Neural crest cell (in vitro differentiated cells): ENCODE measurements around the gene MGMT. TPM values are rescaled to one million over a fixed set of nuclear protein-coding genes. Genes with fewer than 3 reads are reported as not detected.

Experiments used
- DNase-seq: peaks from one replicate; pipeline ENCODE4 v3.0.0; 2021; ENCODE audit warnings: low read depth, mixed read lengths, low spot score
- H3K27ac Mint-ChIP-seq: one replicate; pipeline ENCODE4 v1.8.0; 2021; ENCODE audit warnings: mild to moderate bottlenecking, mixed read lengths; ENCODE audit not compliant: unreplicated experiment
- H3K27me3 Mint-ChIP-seq: 2 replicates; pipeline ENCODE4 v1.8.0; 2021; ENCODE audit warnings: low read depth, mild to moderate bottlenecking, mixed read lengths
- H3K36me3 Mint-ChIP-seq: 2 replicates; pipeline ENCODE4 v1.8.0; 2021; ENCODE audit warnings: low read depth, mild to moderate bottlenecking, mixed read lengths
- H3K4me1 Mint-ChIP-seq: 2 replicates; pipeline ENCODE4 v1.8.0; 2021; ENCODE audit warnings: mixed read lengths
- H3K4me3 Mint-ChIP-seq: one replicate; pipeline ENCODE4 v1.8.0; 2021; ENCODE audit warnings: mild to moderate bottlenecking, mixed read lengths
- H3K9me3 Mint-ChIP-seq: 2 replicates; pipeline ENCODE4 v1.8.0; 2021; ENCODE audit warnings: mixed read lengths
- total RNA-seq: library from RNA; stranded (reverse); gene quantifications from 2 replicates; pipeline ENCODE4 v1.2.1, GENCODE V29; 2021
- TF ChIP-seq, protein P1 (sequence below): fragments of 200-600 bp; sonication (generic); conservative IDR thresholded peaks from 2 replicates; pipeline ENCODE4 v1.5.0; 2021; ENCODE audit warnings: antibody characterized with exemption, mild to moderate bottlenecking

MGMT gene
- total RNA-seq, 1 donor from 2014 or later = 15.8 TPM

DNA sequence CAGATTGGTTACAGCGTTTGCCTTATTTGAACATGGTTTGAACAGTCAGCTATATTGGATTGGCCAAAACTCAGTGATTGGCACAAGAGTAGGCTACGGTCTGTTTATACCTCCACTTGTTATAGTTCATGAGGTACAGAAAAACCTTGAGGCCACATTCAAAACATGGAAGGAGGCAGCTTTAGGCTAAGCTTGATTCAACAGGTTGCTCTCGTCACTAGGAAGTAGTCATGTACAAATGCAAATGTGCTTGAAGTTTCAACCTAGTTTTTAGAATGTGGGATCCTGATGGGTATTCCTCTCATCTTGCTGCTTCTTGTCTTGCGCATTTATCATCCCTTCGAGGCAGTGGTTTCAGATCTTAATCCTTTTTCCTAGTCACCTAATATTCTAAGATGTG is 132.1 kb downstream of the MGMT start:
- H3K27ac Mint-ChIP-seq = no peak overlapping the region
- peaks cover 2% of the 10 kb centered on the region for H3K9me3 Mint-ChIP-seq
- TF ChIP-seq, protein P1, sequence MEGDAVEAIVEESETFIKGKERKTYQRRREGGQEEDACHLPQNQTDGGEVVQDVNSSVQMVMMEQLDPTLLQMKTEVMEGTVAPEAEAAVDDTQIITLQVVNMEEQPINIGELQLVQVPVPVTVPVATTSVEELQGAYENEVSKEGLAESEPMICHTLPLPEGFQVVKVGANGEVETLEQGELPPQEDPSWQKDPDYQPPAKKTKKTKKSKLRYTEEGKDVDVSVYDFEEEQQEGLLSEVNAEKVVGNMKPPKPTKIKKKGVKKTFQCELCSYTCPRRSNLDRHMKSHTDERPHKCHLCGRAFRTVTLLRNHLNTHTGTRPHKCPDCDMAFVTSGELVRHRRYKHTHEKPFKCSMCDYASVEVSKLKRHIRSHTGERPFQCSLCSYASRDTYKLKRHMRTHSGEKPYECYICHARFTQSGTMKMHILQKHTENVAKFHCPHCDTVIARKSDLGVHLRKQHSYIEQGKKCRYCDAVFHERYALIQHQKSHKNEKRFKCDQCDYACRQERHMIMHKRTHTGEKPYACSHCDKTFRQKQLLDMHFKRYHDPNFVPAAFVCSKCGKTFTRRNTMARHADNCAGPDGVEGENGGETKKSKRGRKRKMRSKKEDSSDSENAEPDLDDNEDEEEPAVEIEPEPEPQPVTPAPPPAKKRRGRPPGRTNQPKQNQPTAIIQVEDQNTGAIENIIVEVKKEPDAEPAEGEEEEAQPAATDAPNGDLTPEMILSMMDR = no peak
- H3K4me1 Mint-ChIP-seq = peaks cover 19% of the 10 kb centered on the region
- H3K36me3 Mint-ChIP-seq = peaks cover 25% of the 10 kb centered on the region
- DNase-seq = no peak
- no peak overlapping the region for H3K4me3 Mint-ChIP-seq
- no peaks in the 10 kb centered on the region for H3K27me3 Mint-ChIP-seq

GRCh38 chr10:129601737-129602136 is 134.7 kb downstream of the MGMT start:
- H3K27me3 Mint-ChIP-seq = no peaks in the 10 kb centered on the region
- no peak for DNase-seq
- no peak overlapping the region for H3K4me3 Mint-ChIP-seq
- no peak overlapping the region for H3K27ac Mint-ChIP-seq
- H3K4me1 Mint-ChIP-seq = peaks cover 35% of the 10 kb centered on the region
- peaks cover 13% of the 10 kb centered on the region for H3K36me3 Mint-ChIP-seq
- TF ChIP-seq, protein P1 = no peak
- peaks cover 2% of the 10 kb centered on the region for H3K9me3 Mint-ChIP-seq

GRCh38 chr10:129602938-129603535 is 136.0 kb downstream of the MGMT start:
- H3K27ac Mint-ChIP-seq = no peak overlapping the region
- no peaks in the 10 kb centered on the region for H3K27me3 Mint-ChIP-seq
- no peak for DNase-seq
- H3K9me3 Mint-ChIP-seq = no peaks in the 10 kb centered on the region
- H3K4me1 Mint-ChIP-seq = peaks cover 30% of the 10 kb centered on the region
- peaks cover 4% of the 10 kb centered on the region for H3K36me3 Mint-ChIP-seq
- TF ChIP-seq, protein P1 = no peak
- H3K4me3 Mint-ChIP-seq = no peak overlapping the region

- no peak overlapping the region for H3K27ac Mint-ChIP-seq
- DNase-seq = no peak
- H3K27me3 Mint-ChIP-seq = no peaks in the 10 kb centered on the region
- peaks cover 38% of the 10 kb centered on the region for H3K4me1 Mint-ChIP-seq
- no peak overlapping the region for H3K4me3 Mint-ChIP-seq
- no peaks in the 10 kb centered on the region for H3K9me3 Mint-ChIP-seq
- H3K36me3 Mint-ChIP-seq = peaks cover 3% of the 10 kb centered on the region
- TF ChIP-seq, protein P1 = no peak
Measured at GRCh38 chr10:129604333-129605032, 137.4 kb downstream of the MGMT start.

DNA sequence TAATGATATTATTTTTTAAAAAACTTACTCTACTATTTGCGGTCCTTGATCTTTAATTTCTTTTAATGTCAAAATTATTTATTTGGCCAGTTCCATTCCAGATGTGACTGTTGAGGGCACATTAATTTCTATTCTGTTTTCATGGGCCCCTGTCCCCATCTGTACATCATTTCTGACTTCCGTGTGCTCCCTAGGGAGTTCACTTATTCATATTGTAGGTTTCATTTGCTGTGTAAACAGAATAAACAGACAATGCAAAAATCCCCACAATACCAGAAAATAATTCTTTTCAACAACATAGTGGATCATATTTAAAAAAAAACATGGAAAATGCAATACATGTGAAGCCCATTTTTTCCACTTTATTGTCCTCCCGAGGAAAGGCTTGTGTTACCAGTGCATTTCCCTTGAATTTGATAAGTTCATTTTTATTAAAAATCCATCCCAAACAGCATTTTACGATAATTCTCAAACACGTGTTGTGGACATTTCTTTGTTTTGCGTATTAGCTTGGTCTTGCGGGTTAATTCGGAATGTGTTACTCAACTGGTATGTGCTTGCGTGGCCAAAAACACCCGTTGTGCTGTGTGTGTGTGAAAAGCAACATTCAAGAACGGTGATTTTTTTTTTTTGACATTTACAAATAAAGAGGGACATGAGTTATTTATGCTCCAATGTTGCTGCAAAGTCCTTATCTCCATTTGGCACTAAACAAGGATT is 138.4 kb downstream of the MGMT start:
- DNase-seq = no peak
- TF ChIP-seq, protein P1 = no peak
- no peak overlapping the region for H3K4me3 Mint-ChIP-seq
- no peaks in the 10 kb centered on the region for H3K9me3 Mint-ChIP-seq
- H3K36me3 Mint-ChIP-seq = no peaks in the 10 kb centered on the region
- peak overlapping the region; percentile 8 for H3K27ac Mint-ChIP-seq
- no peaks in the 10 kb centered on the region for H3K27me3 Mint-ChIP-seq
- peaks cover 38% of the 10 kb centered on the region for H3K4me1 Mint-ChIP-seq
